Ectodermal cell (in vitro differentiated cells): ENCODE measurements around the gene NGLY1.

ENCODE experiments used
- H3K27ac ChIP-seq: 2 replicates; pipeline ENCODE4 v1.7.0; 2013; ENCODE audit warnings: mild to moderate bottlenecking, low read depth, low read length; ENCODE audit not compliant: insufficient read depth, poor library complexity, severe bottlenecking
- H3K27me3 ChIP-seq: 2 replicates; pipeline ENCODE4 v1.7.0; 2013; ENCODE audit warnings: mild to moderate bottlenecking, low read length; ENCODE audit not compliant: insufficient read depth, control insufficient read depth, poor library complexity, severe bottlenecking
- H3K36me3 ChIP-seq: one replicate; pipeline ENCODE4 v1.7.0; 2013; ENCODE audit warnings: low read length; ENCODE audit not compliant: control insufficient read depth, insufficient read depth
- H3K4me1 ChIP-seq: one replicate; pipeline ENCODE4 v1.7.0; 2013; ENCODE audit warnings: low read length; ENCODE audit not compliant: control insufficient read depth, insufficient read depth
- H3K4me3 ChIP-seq: 2 replicates; pipeline ENCODE4 v1.7.0; 2013; ENCODE audit warnings: low read depth, low read length, control low read depth; ENCODE audit not compliant: insufficient read depth
- H3K9me3 ChIP-seq: 2 replicates; pipeline ENCODE4 v1.7.0; 2013; ENCODE audit warnings: mild to moderate bottlenecking, low read length, moderate library complexity; ENCODE audit not compliant: control insufficient read depth
- WGBS, 2 experiments: methylation state at CpG; one replicate each; pipeline ENCODE4 v1.1.7; 2013; ENCODE audit warnings: missing lambda C conversion rate in 2 of 2; 5-methylcytosine and 5-hydroxymethylcytosine counted together

Gene NGLY1

GRCh38 chr3:25749031-25749581 lies 34.1 kb downstream of the NGLY1 start:
- WGBS, 2 experiments: 79 to 82% methylated on average over 5 to 6 of the region's 6 CpGs

DNA sequence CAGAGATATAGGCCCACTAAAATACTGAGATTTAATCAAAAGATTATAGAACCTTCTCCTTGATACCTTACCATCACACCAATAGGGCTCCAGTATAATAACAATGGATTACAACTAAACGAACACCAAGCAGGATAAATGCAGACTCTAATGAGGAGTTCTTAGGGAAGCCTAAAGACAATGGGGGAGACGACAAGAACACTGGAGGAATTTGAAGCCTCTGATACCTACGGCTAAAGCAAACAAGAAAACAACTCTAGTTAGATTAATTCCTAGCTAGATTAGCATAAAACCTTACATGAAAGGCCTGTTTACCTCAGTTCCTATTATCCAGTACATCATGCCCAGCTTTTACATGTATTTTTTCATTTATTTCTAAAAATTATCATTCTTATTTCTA lies 35.1 kb downstream of the NGLY1 start:
- no peak overlapping the region for H3K27ac ChIP-seq
- no peaks in the 10 kb centered on the region for H3K27me3 ChIP-seq
- 33 to 49% methylated on average over 3 of the region's 3 CpGs for WGBS, 2 experiments
- H3K9me3 ChIP-seq: no peaks in the 10 kb centered on the region
- peaks cover 15% of the 10 kb centered on the region for H3K36me3 ChIP-seq
- H3K4me3 ChIP-seq: no peak overlapping the region
- H3K4me1 ChIP-seq: no peaks in the 10 kb centered on the region

More at GRCh38 chr3:25749031-25749581, 34.1 kb downstream of the NGLY1 start:
- Histone ChIP-seq H3K4me1 (no peaks in the 10 kb centered on the region), H3K36me3 (peaks cover 15% of the 10 kb centered on the region), H3K4me3 (no peak overlapping the region), H3K27ac (no peak overlapping the region), H3K9me3 (no peaks in the 10 kb centered on the region), H3K27me3 (no peaks in the 10 kb centered on the region)

DNA sequence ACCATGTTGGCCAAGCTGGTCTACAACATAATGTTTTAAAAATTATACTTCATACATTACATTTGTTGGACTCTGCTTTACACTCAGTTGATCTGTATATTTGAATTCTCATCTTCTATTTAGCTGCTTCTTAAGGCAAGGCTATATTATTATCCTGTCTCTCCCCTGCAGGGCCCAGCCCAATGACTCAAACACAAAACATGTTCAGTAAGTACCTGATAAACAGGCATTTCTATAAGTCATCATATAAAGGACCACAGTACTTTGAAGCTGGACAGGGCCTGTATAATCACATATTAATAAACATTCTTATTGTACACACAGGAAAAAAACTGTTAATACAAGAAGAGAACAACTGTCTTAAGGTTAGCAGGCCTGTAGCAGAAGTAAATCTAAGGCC lies 36.2 kb downstream of the NGLY1 start:
- no peak overlapping the region for H3K4me3 ChIP-seq
- H3K4me1 ChIP-seq: no peaks in the 10 kb centered on the region
- no peaks in the 10 kb centered on the region for H3K9me3 ChIP-seq
- H3K36me3 ChIP-seq: peaks cover 15% of the 10 kb centered on the region
- no peak overlapping the region for H3K27ac ChIP-seq
- H3K27me3 ChIP-seq: no peaks in the 10 kb centered on the region

GRCh38 chr3:25744470-25744869 lies 38.8 kb downstream of the NGLY1 start:
- Histone ChIP-seq H3K27ac (no peak overlapping the region), H3K27me3 (no peaks in the 10 kb centered on the region), H3K4me3 (no peak overlapping the region), H3K4me1 (no peaks in the 10 kb centered on the region), H3K9me3 (no peaks in the 10 kb centered on the region), H3K36me3 (peaks cover 7% of the 10 kb centered on the region)
- WGBS, 2 experiments: 99 to 100% methylated on average over 3 of the region's 3 CpGs

- Histone ChIP-seq H3K36me3 (peaks cover 3% of the 10 kb centered on the region), H3K27ac (no peak overlapping the region)
Observed at GRCh38 chr3:25728101-25728500, 55.1 kb downstream of the NGLY1 start.

DNA sequence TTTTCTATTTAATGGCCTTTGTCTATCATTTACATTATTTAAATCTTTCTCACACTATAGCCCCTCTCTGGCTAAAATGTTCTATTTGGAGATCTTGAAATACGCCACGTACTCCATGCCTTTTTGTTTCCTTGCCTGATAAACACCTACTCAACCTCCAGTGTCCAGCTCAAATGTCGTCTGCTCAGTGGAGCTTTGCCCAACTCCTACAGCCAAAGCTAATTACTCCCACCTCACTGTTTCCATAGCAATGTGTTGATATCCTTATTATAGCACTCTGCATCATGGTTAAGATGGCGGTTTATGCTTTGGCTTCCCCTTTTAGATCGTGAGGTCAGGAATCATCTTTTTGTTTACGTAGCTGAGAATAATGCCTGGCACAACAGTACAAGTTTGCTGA lies 55.9 kb downstream of the NGLY1 start:
- Histone ChIP-seq H3K36me3 (peaks cover 3% of the 10 kb centered on the region), H3K27me3 (no peaks in the 10 kb centered on the region), H3K4me3 (no peak overlapping the region), H3K4me1 (no peaks in the 10 kb centered on the region), H3K9me3 (no peaks in the 10 kb centered on the region), H3K27ac (no peak overlapping the region)
- WGBS, 2 experiments: 94 to 97% methylated on average over 6 of the region's 6 CpGs

More at GRCh38 chr3:25728101-25728500, 55.1 kb downstream of the NGLY1 start:
- Histone ChIP-seq H3K9me3 (no peaks in the 10 kb centered on the region), H3K4me3 (no peak overlapping the region), H3K27me3 (no peaks in the 10 kb centered on the region), H3K4me1 (no peaks in the 10 kb centered on the region)

GRCh38 chr3:25725810-25726209 lies 57.4 kb downstream of the NGLY1 start:
- Histone ChIP-seq H3K9me3 (no peaks in the 10 kb centered on the region), H3K4me3 (no peak overlapping the region), H3K27me3 (no peaks in the 10 kb centered on the region), H3K4me1 (no peaks in the 10 kb centered on the region), H3K36me3 (no peaks in the 10 kb centered on the region), H3K27ac (no peak overlapping the region)
- 91 to 96% methylated on average over 3 of the region's 3 CpGs for WGBS, 2 experiments

GRCh38 chr3:25724948-25725645 lies 58.1 kb downstream of the NGLY1 start:
- Histone ChIP-seq H3K27ac (no peak overlapping the region), H3K36me3 (no peaks in the 10 kb centered on the region)
- WGBS, 2 experiments: 90 to 95% methylated on average over 2 of the region's 2 CpGs

DNA sequence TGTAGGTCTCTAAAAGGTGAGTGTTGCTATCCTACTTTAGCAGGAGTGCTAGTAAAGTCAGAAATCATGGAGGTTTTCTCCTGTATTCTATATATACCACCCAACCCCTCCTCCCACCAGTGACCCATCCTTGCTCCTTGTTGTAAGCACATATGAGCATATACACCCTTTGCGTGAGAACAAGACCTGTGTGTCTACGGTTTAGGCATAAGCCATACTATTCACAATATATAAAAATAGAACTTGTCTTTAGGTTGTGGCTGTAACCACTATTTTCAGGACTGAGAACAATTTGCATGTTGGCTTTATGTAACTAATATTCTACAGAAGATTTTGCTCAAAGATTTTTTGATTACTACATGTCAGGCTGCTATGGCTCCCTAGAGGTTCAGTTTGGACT lies 59.4 kb downstream of the NGLY1 start:
- Histone ChIP-seq H3K36me3 (no peaks in the 10 kb centered on the region), H3K27ac (no peak overlapping the region), H3K4me1 (no peaks in the 10 kb centered on the region), H3K4me3 (no peak overlapping the region), H3K27me3 (no peaks in the 10 kb centered on the region), H3K9me3 (no peaks in the 10 kb centered on the region)
- WGBS, 2 experiments: 86 to 94% methylated on average over 1 to 2 of the region's 2 CpGs

More at GRCh38 chr3:25724948-25725645, 58.1 kb downstream of the NGLY1 start:
- Histone ChIP-seq H3K4me3 (no peak overlapping the region), H3K4me1 (no peaks in the 10 kb centered on the region), H3K27me3 (no peaks in the 10 kb centered on the region), H3K9me3 (no peaks in the 10 kb centered on the region)

DNA sequence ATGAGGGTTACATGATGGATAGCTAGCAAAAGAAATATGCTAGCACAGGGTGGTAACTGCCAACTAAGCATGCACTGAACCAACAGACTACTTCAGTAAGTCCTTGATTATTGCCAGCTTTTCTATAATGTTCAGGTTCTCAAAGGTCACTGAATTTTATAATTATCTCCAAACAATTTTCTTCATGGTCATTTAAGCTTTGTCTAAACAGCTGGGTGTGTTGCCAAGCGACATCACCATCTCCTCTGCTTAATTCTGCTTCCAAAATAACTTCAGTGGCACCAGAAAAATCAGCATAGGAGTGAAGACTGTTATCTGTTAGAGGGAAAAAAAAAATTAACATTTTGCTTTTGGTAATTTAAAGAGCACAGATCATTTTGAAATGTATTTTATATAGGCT lies 63.9 kb downstream of the NGLY1 start:
- Histone ChIP-seq H3K9me3 (no peaks in the 10 kb centered on the region), H3K36me3 (no peaks in the 10 kb centered on the region), H3K4me1 (no peaks in the 10 kb centered on the region), H3K27me3 (no peaks in the 10 kb centered on the region), H3K4me3 (no peak overlapping the region), H3K27ac (no peak overlapping the region)
- WGBS, 2 experiments: 89 to 94% methylated on average over 1 of the region's 1 CpG
